Endothelial cell of umbilical vein (primary cell): ENCODE results near the gene OSBPL1A.

Experiments
- FOS ChIP-seq: IDR thresholded peaks from 2 replicates; pipeline ENCODE4 v1.6.1; 2011; ENCODE audit warnings: mild to moderate bottlenecking, low read length, moderate library complexity, borderline replicate concordance; ENCODE audit not compliant: insufficient read depth
- JUN ChIP-seq: IDR thresholded peaks from 2 replicates; pipeline ENCODE4 v1.6.1; 2011; ENCODE audit warnings: borderline replicate concordance, low read depth; ENCODE audit not compliant: insufficient read length, insufficient read depth
- POLR2AphosphoS5 ChIP-seq: IDR thresholded peaks from 2 replicates; pipeline ENCODE4 v1.6.1; 2012; ENCODE audit warnings: low read depth, mild to moderate bottlenecking, control low read depth, low read length, moderate library complexity; ENCODE audit not compliant: insufficient read depth
- TF ChIP-seq, protein P1 (sequence below), 2 donors: IDR thresholded peaks; 1 replicate in 1 of 2; 2 replicates in 1 of 2; pipeline ENCODE4 v1.5.1; 2011; ENCODE audit warnings: low read length in 2 of 2, mild to moderate bottlenecking in 2 of 2, moderate library complexity in 2 of 2, control low read depth in 1 of 2, inconsistent platforms in 1 of 2, low read depth in 1 of 2; ENCODE audit not compliant: insufficient read depth in 1 of 2; ENCODE audit errors: extremely low read depth in 1 of 2

DNA sequence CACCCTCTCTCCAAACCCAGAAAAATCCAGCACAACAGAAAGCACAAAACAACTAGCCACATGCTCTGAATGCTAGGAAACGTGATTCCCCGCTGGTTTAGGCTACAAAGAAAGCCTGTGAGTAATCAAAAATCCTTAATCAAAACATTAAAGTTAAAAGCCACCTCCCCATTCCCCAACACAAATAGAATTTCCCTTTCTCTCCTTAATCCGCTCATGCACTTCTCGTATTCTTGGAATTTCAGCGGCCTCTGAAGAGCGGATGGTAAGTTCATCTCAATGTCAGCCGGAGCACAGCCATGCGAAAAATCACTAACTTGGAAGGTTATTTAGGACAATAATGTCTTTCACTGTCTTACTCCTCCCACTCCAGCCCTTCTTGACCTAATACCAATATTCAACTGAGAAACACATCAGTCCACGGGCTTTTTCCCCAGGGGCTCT, 126.7 kb downstream of the OSBPL1A start:
- TF ChIP-seq, protein P1, sequence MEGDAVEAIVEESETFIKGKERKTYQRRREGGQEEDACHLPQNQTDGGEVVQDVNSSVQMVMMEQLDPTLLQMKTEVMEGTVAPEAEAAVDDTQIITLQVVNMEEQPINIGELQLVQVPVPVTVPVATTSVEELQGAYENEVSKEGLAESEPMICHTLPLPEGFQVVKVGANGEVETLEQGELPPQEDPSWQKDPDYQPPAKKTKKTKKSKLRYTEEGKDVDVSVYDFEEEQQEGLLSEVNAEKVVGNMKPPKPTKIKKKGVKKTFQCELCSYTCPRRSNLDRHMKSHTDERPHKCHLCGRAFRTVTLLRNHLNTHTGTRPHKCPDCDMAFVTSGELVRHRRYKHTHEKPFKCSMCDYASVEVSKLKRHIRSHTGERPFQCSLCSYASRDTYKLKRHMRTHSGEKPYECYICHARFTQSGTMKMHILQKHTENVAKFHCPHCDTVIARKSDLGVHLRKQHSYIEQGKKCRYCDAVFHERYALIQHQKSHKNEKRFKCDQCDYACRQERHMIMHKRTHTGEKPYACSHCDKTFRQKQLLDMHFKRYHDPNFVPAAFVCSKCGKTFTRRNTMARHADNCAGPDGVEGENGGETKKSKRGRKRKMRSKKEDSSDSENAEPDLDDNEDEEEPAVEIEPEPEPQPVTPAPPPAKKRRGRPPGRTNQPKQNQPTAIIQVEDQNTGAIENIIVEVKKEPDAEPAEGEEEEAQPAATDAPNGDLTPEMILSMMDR (IDR thresholded peaks at IDR 0.05; ENCODE audit: extremely low read depth in 1 of 2, insufficient read depth in 1 of 2, low read depth in 1 of 2, low read length in 2 of 2), result no peak
- TF ChIP-seq FOS (no peak), JUN (no peak), POLR2AphosphoS5 (no peak)
